ENCODE data around the gene SORT1.

The SORT1 gene

DNA sequence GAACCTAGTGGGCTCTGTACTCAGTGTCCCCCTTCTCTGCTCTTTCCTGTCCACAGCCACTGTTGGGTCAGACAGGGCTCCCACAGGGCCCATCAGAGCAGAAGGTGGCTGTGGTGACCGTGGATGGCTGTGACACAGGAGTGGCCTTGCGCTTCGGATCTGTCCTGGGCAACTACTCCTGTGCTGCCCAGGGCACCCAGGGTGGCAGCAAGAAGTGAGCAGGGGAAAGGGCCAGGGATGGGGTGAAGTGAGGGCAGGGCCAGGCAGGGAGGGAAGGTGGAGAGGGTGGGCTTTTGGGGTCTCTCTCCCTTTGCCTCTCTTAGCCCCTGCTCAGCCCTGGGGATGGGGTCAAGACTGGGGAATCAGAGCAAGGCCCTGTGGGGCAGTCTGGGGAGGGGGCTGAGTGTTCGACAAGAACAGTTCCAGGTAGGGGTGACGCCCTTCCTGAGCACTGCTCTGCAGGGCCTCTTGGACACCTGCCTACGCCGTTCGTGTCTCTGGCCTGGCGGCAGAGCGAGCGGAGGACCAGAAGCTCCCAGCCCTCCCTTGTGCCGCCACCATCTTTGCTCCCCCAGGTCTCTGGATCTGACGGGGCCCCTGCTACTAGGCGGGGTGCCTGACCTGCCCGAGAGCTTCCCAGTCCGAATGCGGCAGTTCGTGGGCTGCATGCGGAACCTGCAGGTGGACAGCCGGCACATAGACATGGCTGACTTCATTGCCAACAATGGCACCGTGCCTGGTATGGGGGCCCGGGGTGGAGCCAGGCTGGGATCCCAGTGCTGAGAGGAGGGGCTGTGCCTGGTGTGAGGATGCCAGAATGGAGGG, 135.3 kb downstream of the SORT1 start:
- DNase-seq (ENCODE audit: low read depth in 2 of 2), result no peak

DNA sequence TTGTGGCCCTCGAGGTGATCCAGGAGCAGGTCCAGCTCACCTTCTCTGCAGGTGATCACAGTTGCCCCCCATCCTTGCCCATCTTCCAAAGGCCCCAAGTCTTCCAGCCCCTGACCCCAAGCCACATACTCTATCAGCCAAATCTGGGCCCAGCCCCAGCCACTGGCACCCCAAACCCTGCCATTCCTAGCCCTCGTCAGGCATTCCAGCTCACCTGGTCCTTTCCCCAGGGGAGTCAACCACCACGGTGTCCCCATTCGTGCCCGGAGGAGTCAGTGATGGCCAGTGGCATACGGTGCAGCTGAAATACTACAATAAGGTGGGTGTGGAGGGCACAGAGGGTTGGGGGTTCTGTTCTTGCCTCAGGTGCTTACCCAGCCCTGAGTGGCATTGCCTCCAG, 136.1 kb downstream of the SORT1 start:
- DNase-seq (ENCODE audit: low read depth in 2 of 2), result no peak

DNA sequence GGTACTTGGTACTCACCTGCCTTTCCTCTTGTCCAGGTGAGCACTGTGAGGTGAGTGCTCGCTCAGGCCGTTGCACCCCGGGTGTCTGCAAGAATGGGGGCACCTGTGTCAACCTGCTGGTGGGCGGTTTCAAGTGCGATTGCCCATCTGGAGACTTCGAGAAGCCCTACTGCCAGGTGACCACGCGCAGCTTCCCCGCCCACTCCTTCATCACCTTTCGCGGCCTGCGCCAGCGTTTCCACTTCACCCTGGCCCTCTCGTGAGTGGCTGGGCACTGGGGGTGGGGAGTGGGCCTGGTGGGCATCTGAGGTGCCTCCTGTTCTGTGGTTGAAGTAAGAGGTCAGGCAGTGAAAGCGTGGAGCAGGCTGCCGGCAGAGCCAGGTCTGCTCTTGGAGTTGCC, 136.7 kb downstream of the SORT1 start:
- no peak for DNase-seq (ENCODE audit: low read depth in 2 of 2)

DNA sequence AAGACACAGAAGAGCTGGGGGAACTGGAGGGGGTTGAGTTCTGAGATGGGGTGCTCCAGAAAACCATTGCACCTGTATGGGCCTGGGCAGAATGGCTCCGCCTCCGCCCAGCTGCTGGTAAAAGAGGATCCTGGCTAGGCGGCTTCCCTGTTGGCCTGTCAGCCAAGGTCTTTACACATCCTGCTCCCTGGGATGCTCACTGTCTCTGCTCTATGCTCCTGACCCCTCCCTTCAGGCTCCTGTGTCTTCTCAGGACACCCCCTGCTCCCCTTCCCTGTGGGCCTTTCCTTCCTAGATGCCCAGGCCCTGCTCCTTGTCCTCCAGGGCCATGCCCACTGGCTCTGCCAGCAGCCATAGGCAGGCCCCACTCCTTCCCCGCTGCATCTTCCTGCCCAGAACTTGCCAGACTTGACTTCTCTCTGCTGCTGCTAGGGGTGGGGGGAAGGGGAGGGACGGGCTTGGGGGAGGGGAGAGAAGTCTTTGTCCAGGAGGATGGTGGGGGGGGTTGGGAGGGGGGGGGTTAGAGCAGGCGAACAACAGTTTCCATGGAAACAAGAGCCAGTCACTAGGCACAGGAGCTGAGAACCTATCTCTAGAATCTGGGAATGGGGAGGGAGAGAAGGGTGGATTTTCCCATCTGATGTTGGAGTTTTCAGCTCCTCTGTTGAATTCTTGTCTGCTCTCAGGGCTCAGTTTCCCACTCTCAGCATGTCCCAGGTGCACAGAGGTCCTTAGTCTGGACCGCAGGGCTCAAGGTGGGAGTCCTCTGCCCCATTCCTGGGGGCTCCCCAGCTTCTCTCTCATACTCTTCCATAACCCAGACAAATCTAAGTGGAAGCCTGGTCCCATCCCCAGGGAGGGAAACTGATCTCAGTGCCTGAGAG, 137.8 kb downstream of the SORT1 start:
- no peak for DNase-seq (ENCODE audit: low read depth in 2 of 2)

All from stimulated activated CD8-positive, alpha-beta memory T cell treated with anti-CD3 and anti-CD28 coated beads, Interleukin-7, amount 100 ng/mL, for 1 hour (primary cell).